HG02798 (cell line): ENCODE measurements around the gene HBG1.
"Not testable (repeated sequence)": the region's sequence is repeated elsewhere in the genome, so short reads cannot be mapped to it uniquely, and the experiment has no call there.

Source experiments
- ATAC-seq: cut with Tn5 transposase; IDR thresholded peaks from one replicate; pipeline ENCODE4 v1.9.1; 2021; ENCODE audit warnings: mild to moderate bottlenecking; ENCODE audit not compliant: unreplicated experiment, poor library complexity

The HBG1 gene

GRCh38 chr11:5279471-5280090 is 29.9 kb upstream of the HBG1 start:
- no peak for ATAC-seq

- ATAC-seq = peak; percentile 47
Observed at GRCh38 chr11:5277807-5278382, 28.2 kb upstream of the HBG1 start.

- ATAC-seq = no peak
Observed at GRCh38 chr11:5276697-5277096, 27.0 kb upstream of the HBG1 start.

GRCh38 chr11:5275369-5276110 is 25.9 kb upstream of the HBG1 start:
- no peak for ATAC-seq

- no peak for ATAC-seq
Observed at GRCh38 chr11:5274395-5274794, 24.7 kb upstream of the HBG1 start.

GRCh38 chr11:5272395-5273017 is 22.8 kb upstream of the HBG1 start:
- ATAC-seq = no peak

GRCh38 chr11:5269715-5270147 is 20.1 kb upstream of the HBG1 start, which contains the start of gene HBE1:
Gene HBE1, minus strand, starts transcription at chr11:5269945. Its CDS starts 55 bp downstream, at chr11:5269890.
- ATAC-seq = no peak

- ATAC-seq = no peak
Observed at GRCh38 chr11:5267033-5267563, 17.4 kb upstream of the HBG1 start.

GRCh38 chr11:5266609-5267008 is 17.0 kb upstream of the HBG1 start:
- ATAC-seq = no peak

- ATAC-seq = no peak
Observed at GRCh38 chr11:5265832-5266231, 16.2 kb upstream of the HBG1 start.

GRCh38 chr11:5258543-5259262 is 9.0 kb upstream of the HBG1 start:
- ATAC-seq = no peak

GRCh38 chr11:5257296-5257695 is 7.6 kb upstream of the HBG1 start:
- ATAC-seq = no peak

GRCh38 chr11:5254646-5255413 is 5.2 kb upstream of the HBG1 start, which contains the start of gene HBG2:
Gene HBG2, minus strand, starts transcription at chr11:5254781. Its CDS starts 53 bp downstream, at chr11:5254728.
- not testable (repeated sequence) for ATAC-seq

- ATAC-seq = not testable (repeated sequence)
Observed at GRCh38 chr11:5254023-5254422, 4.4 kb upstream of the HBG1 start.

- not testable (repeated sequence) for ATAC-seq
Observed at GRCh38 chr11:5253440-5253839, 3.8 kb upstream of the HBG1 start.

- no peak for ATAC-seq
Observed at GRCh38 chr11:5252919-5253265, 3.2 kb upstream of the HBG1 start.

- ATAC-seq = no peak
Observed at GRCh38 chr11:5252192-5252918, 2.7 kb upstream of the HBG1 start.

- no peak for ATAC-seq
Observed at GRCh38 chr11:5251746-5252145, 2.1 kb upstream of the HBG1 start.
